GM18517 (cell line): ENCODE measurements around the gene SDC3.

Experiments
- ATAC-seq: cut with Tn5 transposase; IDR thresholded peaks from one replicate; pipeline ENCODE4 v1.9.1; 2021; ENCODE audit warnings: mild to moderate bottlenecking, moderate library complexity; ENCODE audit not compliant: unreplicated experiment

SDC3 gene

DNA sequence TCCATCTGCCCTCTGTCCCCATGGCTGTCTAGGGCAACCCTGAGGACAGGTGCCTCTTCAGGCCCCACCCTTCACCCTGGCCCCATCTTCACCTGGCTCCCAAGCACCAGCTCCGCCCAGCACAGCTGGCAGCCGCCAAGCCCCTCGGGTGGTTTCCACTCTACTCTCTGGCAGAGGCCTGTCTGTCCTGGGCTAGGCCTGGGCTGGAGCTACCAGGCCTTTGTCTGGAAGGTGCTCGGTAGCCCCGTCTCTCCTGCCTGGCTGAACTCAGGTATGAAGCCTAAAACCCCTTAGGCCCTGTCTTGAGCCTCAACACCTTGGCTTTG is 17.4 kb downstream of the SDC3 start:
- ATAC-seq = no peak

DNA sequence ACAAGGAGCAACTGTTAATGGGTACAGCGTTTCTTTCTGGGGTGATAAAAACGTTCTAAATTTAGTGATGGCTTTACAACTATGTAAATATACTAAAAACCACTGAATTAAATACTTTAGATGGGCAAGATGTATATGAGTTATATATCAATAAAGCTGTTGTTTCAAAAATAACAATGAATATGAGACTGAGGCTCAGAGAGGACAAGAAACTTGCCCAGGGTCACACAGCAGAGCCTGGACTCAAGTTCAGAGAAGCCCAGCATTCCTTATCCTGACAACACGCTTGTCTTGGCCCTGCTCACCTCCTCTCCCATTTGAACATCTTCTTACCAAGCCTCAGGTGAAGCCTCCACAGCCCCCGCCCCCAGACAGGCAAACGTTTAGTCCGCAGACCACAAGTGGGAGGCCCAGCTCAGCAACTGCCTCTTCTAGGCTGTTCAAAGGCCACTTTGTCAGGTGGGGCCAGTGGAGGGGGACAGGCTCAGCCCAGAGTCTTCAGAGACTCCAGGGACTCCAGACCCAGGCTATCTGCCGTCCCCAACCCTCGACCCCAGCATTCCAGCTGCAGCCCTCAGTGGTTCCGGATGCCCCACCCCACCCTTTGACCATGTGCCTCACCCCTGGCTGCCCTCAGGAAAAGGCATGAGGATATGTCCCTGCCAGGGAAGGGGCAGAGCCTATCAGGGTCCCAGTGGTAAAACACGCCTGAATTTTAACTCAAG is 17.9 kb downstream of the SDC3 start:
- ATAC-seq = no peak

DNA sequence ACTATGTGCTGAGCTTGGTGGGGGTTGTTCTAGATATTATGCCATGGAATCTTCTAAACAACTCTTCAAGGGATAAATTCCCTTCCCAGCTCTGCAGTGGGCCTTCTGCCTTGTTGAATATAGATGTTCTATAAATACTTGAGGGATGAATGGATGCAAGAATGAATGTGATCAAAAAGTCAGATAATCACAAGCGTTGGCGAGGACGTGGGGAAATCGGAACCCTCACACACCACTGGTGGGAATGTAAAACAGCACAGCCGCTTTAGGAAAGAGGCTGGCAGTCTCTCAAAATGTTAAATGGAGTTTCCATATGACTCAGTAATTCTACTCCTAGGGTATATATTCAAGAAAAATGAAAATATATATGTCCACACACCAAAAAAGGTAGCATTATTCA is 19.0 kb downstream of the SDC3 start:
- no peak for ATAC-seq

DNA sequence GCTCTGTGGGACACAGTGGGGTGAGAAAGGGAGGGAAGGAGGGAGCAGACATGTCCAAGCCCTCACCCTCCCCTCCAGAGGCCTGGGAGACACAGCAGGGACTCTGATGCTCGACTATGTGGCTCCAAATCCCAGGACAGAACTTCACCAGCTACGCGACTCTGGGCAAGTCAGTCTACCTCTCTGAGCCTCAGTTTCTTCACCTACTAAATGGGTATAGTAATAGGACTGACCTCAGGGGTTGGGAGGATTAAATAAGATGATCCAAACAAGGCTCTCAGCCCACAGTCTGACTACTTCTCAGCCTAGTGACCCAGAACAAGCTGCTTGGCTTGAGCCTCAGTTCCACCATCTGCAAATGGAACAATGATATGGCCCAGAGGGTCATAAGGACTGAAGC is 19.6 kb downstream of the SDC3 start:
- no peak for ATAC-seq

DNA sequence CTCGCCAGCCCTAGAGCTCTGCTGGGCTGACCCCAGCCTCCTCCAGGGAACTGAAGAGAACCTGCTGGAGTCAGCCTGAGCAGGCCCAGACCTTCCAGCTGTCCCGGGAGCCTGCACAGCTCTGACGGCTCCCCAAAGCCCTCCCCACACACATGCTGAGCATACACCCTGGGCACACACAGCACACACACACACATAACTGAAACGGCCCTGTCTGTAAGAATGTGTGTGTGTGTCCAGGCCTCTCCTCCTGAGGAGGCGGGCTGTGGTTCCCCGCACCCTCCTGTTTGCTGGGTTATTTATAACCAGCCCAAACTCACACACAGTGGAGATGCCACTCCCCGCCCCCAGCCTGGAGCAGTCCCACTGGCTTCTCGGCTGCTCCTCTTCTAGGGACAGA is 20.2 kb downstream of the SDC3 start:
- ATAC-seq = no peak

DNA sequence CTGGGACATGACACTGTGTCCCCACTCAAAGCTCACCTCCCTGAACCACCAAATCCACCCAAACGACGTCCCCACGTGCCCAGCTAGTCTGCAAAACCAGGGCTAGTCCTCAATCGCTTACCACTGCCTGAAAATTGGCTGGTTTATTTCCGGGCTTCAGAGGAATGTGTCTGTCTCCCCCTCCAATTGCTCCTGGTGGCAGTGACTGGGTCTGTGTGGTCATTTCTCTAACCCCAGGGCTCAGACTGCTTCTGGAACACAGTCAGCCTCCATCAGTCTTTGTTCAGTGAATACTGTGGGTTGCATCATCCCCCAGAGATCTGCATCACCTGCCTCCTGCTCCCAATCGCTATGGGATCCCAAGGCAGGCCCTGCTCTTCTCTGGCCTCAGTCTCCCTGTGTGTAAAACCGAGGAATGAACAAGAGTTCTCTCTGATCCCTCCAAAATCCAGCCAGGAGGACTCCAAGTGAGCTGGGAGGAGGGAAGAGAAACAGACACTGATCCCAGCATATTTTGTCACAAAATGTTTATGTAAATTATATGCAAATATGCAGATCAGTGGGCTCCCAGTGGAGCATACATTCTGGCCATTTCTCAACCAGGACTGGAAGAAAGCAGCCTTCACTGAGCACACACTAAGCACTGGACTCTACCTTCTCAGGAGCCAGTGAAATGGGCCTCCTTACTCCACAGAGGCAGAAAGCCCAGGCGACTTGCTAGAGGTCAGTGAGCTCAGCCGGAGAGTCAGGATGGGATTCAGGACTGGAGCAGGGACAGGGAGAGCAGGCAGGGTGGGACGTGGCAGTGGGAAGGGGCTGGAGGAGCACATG is 20.9 kb downstream of the SDC3 start:
- ATAC-seq = no peak

DNA sequence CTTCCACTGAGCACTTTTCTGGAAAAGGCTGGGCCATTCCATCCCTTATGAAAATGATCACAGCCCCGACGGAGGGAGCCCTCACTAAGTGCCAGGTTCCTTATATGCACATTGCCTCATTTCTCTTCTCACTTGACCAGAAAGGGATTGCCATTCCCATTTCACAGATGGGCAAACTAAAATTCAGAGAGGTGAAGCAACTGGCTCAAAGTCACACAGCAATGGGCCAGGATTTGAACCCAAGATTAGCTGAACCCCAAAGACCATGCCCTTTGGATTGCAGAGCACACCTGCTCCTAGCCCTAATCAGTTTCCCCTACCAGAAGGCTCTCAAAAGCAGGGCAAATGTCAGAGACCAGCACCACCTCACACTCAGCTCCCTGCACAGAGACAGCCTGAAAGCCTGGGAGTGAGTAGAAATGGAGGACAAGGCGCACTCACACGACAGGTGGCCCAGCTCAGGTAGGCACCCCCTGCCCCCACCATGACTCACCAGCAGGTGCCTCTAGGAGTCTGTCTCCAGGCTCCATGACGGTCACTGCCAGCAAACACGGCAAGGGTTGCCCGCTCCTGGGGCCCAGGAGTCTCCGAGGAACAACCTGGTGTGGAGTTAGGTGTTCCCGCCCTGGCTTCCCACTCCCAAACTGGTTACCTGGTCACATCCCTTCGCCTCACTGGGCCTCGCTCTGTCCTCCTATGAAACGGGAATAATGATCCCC is 21.7 kb downstream of the SDC3 start:
- no peak for ATAC-seq

DNA sequence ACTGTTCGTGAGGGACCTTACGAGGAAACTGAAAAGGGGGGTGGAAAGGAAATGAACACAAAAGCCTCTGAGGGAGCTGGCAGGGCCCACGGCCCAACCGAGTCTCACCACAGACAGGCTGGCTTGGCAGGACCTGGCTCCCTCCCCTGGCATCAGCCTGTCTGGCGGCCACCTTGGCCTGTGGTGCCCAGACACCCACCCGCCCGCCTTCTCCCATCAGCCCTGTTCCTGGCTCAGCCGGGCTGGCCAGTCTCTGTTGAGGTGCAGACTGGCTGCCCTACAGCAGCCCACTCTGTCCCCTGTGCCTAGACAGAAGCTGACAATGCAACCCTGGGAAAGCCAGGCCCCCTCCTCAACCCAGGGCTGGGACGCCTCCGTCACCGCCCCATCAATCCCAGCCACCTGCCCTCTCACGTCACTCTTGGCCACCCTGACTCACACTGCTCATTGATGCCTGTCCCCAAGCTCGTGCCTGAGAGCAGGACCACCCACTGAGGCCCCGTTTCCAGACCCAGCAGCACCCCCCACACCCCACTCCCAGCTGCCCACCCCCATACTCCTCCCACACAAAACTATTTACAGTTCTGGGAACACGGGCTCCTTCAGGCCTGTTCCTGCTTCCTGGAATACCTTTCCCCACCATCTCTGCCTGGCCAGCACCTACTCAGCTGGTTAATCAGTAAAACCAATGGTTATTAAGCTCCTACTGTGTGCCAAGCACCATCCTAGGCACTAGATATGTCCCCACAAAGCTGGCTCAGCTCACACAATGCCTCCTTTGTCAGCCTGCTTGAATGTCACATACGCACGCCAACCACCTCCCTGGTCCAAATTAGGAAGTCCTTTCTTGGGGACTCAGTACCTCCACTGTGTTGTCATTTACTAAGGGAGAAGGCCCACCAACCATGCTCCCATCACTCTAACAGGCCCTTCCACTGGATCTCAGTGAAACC is 22.7 kb downstream of the SDC3 start:
- ATAC-seq = no peak

DNA sequence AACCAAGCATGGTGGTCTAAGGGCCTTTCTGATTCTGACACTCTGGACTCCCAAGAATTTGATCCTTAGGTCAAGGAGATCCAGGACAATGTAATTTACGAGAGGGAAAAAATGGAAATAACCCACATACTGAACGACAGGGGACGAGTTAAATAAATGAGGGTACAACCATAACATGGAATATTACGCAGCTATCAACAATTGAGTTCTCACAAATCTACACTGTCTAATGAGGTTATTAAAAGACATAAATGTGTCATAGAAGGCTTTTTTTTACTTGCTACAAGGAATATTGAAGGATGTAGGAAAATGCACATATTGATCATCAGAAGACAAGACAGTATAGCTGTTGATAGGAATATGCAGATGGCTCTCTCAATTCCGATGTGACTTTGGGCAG is 23.8 kb downstream of the SDC3 start:
- no peak for ATAC-seq

DNA sequence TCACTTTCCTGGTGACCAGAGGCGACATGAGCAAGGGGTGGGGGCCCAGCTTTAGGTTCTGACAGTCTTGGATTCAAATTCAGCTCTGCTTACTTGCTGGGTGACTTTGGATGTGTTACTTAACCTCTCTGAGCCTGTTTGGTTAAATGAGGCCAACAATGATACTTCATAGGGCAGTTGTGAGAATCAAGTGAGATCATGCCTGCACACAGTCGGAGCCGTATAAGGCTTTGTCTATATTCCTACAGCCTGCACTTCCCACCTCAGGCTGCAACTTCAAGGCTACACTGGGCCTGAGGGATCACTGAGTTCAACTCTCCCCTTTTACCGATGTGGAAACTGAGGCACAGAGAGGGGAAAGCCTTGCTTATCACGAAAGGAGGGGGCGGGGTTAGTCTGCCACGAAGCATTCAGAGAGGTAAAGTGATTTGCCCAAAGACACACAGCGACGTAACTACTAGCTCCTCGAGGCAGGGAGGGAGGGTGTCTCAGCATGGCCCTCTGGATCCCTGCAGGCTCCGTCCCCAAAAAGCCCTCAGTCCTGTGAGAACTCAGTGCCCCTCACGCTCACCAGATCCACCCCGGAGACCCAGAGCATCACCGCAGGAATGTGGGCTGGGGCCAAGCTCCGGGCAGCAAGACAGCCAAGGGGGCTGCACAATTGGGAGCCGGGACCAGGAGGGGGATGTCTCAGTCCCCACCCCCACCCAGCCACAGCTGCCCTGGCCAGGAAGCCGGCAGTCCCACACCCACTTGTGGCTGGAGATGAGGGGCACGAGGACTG is 25.0 kb downstream of the SDC3 start:
- no peak for ATAC-seq

DNA sequence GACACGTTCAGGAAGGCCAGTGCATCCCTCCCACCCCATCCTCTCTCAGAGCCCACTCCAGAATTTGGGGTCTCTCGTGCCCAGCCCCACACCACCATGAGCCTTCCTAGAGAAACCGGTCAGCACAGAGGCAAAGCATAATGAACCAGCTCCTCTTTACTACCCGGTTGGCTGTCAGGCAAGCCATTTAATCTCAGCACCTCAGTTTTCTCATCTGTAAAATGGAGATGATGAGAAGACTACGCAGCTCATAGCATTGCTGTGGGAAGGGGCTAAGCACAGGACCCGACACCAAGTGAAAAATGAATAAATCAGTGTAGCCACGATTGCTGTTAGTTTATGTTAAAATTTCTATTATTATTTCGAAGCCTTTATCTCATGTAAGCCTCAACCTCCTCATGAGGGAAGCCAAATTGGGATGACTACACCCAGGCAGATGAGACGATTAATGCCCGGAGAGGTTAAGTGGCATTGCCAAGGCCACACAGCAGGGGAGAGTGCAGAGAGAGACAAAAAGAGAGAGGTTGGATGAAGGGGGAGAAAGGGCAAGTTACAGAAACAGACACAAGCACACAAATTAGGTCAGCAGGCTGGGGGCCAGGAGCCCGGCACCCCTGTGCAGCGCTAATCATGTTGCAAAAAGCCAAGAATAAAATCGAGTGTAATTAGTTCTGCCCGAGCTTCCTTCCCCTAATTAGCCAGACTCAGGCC is 25.7 kb downstream of the SDC3 start:
- no peak for ATAC-seq

DNA sequence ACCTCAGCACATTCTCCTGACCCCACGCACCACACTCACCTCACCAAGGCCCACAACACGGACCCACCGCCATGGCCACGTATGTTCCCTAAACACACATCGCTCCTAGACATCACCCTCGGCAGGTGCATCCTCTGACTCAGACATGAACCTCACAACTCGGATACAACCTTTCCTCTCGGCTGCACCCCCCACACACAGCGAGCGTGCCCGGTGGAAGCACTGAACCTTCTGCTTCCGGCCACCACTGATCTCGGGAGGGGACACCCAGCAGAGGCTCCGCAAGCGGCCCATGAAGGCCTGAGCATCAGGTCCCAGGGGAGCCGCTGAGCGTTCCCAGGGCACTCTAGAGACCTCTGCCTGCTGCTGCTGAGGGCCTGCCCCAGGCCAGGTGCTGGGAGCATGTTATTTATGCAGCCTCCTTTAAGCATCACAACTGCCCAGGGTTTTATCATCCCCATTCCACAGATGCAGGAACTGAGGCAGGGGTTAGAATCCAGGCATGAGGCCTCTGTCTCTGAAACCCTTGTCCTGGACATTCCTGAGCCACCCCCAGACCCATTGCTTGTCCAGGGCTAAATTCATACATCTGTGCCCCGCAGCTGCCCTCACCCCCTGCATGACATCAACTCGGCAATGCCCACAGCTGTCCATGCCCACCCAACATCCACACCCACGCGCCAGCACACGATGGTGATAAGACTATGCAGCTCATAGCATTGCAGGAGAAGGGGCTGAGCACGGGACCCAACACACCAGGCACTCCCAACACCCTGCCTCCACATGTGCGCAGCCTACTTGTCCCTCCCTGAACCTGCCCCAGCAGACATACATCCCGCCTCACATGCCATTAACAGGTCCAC is 27.0 kb downstream of the SDC3 start:
- ATAC-seq = no peak

DNA sequence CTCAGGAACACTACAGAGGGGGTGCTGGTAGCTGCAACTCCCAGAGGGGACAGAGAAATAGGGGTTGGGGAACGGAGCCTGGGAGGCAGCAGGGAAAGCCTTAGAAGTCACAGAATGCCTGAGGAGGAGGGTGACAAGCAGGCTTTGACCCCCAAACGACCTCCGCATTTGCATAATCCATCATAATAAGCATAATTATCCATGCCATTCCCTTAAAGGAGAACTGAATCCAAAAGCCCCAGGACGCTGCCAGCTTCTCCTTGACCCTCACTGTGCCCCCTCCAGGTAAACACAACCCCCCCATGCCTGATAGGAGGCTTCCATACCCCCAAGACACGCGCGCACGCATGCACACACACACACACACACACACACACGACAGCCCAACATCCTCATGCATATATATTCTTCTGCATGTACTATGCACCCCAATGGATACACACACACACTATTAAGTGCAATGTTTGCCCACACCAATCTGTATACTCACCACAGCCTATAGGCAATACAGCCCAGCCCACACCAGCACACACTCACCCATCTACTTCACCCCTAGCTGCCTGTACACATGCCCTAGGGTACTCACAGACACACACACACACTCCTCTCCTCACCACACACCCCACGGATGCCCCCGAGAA is 27.8 kb downstream of the SDC3 start:
- ATAC-seq = no peak

DNA sequence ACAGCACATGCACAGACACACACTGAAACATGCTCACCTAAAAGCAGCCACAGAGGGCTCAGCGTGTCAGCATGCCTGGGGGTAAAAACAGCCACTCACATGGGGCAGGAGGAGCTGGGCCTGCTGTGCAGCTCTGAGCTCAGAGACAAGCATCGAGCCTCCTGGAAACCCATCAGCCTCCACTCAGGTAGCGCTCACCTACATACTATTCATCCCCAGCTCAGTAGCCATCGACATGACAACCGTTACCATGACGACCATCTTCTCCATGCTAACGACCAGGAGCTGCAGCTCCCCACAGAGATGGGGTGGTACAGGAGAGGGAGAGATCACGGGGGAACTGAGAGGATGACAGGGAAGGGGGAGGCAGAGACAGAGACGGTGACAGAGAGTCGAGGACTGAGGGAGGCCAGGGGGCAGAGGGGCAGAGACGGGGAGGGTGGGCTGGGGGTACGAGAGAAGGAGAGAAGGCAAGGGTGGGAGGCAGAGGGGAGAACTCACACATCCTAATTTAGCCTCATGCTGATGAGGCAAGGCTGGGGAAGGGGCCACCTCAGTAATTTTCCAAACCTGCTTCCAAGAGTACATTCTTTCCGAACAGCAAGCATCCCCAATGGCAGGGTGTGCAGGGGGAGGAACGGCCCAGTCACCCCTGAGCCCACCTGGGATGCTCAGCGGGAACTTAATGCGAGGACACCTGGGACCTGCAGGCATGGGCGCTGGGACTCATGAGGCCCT is 28.4 kb downstream of the SDC3 start:
- ATAC-seq = no peak

DNA sequence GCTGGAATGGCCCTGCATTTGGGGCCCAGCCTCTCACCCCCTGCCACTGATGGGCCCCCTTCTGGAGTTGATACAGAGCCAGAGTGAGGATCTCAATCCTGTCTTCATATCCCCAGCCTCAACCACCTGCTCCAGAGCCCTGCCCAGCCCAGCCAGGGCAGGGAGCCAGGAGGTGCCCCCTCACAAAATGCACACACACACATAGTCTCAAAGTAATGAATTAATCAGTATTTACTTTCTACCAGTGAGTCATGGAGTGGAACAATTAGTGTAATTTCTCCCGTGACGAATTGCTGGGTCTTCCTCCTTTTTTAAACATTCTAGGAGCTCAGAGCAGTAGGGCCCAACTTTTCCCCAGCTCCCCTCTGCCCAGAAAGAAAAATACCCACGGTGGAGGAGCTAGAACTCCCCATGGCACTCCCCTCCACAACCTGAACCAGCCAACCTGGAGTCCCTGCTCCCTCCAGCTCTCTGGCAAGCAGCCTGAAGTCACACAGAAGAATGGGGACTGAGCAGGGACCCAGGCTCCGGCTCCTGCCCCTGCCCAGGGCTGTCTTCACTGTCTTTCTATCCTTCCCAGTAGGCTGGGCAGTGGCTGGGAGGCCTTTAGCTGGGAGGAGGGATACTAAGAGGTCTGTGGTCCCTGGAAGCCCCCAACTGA is 29.3 kb downstream of the SDC3 start:
- no peak for ATAC-seq

DNA sequence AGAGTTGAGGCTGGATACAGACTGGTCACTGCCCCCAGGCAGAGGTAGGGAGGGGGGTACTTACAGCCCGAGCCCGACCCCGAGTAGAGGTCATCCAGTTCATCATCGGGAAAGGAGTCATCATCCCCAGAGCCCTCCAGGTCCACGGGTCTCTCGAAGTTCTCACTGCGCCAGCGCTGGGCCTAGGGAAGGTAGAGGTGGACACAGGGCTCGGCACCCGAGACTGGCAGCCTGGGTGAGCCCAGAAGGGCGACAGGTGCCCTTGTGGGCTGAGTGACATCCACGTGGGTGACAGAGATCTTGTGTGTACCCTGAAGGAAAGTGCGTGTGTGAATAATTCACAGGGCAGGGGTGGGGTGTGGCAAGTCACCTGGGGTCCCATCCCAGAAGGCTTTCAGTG is 30.0 kb downstream of the SDC3 start:
- no peak for ATAC-seq

DNA sequence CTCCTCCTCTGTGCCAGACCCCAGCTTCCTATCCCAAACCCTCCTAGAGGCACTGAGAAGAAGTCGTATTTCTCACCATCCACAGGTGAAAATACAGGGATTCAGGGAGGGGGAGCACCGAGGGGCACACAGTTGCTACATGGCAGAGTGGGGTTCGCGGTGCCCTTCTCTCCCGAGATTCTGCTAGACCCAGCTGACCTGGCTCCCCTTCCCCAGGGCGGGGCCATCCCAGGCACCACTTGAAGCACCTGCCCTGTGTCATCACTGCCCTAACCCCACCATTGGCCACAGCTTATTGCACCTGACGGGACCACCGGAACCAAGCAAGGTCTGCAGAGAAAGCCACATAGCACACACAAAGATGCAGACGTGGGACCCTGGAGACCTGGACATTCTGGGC is 30.5 kb downstream of the SDC3 start:
- no peak for ATAC-seq
